Neutrophil (primary cell): ENCODE data around the gene SUSD4.

ENCODE experiments used
- H3K27ac ChIP-seq: fragments of 200-600 bp; sonication (generic); 2 replicates; pipeline ENCODE4 v1.5.1; 2016; ENCODE audit warnings: mild to moderate bottlenecking, moderate library complexity
- H3K27me3 ChIP-seq: fragments of 200-600 bp; sonication (generic); 2 replicates; pipeline ENCODE4 v1.6.0; 2016; ENCODE audit warnings: mild to moderate bottlenecking
- H3K36me3 ChIP-seq: fragments of 200-600 bp; sonication (generic); 2 replicates; pipeline ENCODE4 v1.5.1; 2017
- H3K4me1 ChIP-seq, 2 experiments: fragments of 200-600 bp in 1 of 2; sonication (generic) in 1 of 2; 1 replicate in 1 of 2; 2 replicates in 1 of 2; pipeline versions ENCODE4 v1.5.1 to v1.6.1; 2013 to 2016; ENCODE audit warnings: low read depth in 1 of 2, low read length in 1 of 2, mild to moderate bottlenecking in 1 of 2, moderate library complexity in 1 of 2; ENCODE audit not compliant: control insufficient read depth in 1 of 2, insufficient read depth in 1 of 2
- H3K4me3 ChIP-seq, 2 experiments: fragments of 200-600 bp in 1 of 2; sonication (generic) in 1 of 2; 1 replicate in 1 of 2; 2 replicates in 1 of 2; pipeline ENCODE4 v1.5.1; 2013 to 2016; ENCODE audit warnings: low read depth in 1 of 2, low read length in 1 of 2, mild to moderate bottlenecking in 1 of 2, moderate library complexity in 1 of 2
- H3K9me3 ChIP-seq: fragments of 200-600 bp; sonication (generic); 2 replicates; pipeline ENCODE4 v1.5.1; 2016
- TF ChIP-seq, protein P1 (sequence below): fragments of 200-600 bp; sonication (generic); IDR thresholded peaks from 2 replicates; pipeline ENCODE4 v1.5.1; 2016; ENCODE audit warnings: antibody characterized with exemption

The SUSD4 gene

DNA sequence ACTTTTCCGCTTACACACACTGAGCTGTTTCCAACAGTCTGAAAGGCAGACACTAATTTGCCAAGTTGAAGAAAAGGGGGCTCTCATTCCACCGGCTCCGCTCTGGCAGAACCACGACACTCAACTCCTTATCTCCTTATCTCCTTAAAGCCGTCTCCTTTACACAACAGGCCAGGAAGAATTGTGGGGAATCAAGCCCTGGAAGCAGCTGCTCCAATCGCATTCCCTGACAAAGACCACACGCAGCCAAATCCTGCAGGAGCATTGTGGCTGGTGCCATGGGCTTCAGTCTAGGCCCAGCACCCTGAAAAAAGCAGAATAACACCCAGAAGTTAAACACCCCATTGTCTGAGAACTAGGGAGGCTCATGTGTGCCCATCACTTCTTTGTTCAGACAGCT is 24.1 kb downstream of the SUSD4 start:
- no peaks in the 10 kb centered on the region for H3K9me3 ChIP-seq
- H3K4me1 ChIP-seq = no peaks in the 10 kb centered on the region
- no peaks in the 10 kb centered on the region for H3K27me3 ChIP-seq
- TF ChIP-seq, protein P1, sequence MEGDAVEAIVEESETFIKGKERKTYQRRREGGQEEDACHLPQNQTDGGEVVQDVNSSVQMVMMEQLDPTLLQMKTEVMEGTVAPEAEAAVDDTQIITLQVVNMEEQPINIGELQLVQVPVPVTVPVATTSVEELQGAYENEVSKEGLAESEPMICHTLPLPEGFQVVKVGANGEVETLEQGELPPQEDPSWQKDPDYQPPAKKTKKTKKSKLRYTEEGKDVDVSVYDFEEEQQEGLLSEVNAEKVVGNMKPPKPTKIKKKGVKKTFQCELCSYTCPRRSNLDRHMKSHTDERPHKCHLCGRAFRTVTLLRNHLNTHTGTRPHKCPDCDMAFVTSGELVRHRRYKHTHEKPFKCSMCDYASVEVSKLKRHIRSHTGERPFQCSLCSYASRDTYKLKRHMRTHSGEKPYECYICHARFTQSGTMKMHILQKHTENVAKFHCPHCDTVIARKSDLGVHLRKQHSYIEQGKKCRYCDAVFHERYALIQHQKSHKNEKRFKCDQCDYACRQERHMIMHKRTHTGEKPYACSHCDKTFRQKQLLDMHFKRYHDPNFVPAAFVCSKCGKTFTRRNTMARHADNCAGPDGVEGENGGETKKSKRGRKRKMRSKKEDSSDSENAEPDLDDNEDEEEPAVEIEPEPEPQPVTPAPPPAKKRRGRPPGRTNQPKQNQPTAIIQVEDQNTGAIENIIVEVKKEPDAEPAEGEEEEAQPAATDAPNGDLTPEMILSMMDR = no peak
- H3K4me3 ChIP-seq = no peak overlapping the region
- no peak overlapping the region for H3K27ac ChIP-seq
- H3K36me3 ChIP-seq = no peaks in the 10 kb centered on the region

DNA sequence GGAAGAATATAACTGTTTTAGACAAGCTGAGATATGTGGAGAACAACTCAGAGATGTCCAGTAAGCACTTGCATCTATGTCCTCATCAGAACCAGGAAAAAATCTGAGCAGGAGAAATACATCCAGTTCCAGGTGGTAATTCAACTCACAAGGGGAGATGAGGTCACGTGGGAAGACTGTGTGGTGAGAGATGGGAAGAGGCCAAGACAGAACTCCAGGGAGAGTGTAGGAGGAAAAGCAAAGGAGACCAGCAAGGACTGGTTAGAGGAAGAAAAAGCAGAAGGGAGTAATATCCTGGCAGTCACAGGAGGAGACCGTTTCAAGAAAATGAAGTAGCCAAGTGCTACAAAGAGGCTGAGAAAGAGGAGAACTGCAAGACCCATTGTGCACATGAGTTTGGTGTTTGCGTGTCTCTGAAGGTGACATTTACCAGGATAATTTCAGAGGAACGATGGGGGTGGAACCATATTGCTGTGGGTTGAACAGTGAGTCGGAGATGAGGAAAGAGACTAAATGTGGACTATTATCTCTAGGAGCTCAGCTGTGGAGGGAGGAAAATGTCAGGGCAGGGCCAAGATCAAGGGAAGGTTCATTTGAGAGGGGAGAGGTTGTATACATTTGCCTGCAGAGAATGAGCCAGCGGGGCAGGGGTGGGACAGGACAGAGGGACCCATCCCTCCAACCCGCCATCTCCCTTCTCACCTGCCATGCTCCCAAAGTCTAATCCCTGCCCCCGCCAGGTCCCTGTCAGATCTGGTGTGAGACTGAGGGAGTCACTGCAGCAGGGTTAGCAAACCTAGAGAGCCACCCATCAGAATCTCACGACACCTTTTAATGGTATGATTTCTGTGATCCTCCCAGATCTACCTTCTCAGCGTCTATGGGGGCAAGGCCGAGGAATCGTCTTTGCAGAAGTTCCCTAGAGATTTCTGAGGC is 24.9 kb downstream of the SUSD4 start:
- Histone ChIP-seq H3K27ac (no peak overlapping the region), H3K27me3 (no peaks in the 10 kb centered on the region), H3K4me1 (no peaks in the 10 kb centered on the region), H3K9me3 (no peaks in the 10 kb centered on the region), H3K36me3 (no peaks in the 10 kb centered on the region), H3K4me3 (no peak overlapping the region)
- TF ChIP-seq, protein P1 = no peak

DNA sequence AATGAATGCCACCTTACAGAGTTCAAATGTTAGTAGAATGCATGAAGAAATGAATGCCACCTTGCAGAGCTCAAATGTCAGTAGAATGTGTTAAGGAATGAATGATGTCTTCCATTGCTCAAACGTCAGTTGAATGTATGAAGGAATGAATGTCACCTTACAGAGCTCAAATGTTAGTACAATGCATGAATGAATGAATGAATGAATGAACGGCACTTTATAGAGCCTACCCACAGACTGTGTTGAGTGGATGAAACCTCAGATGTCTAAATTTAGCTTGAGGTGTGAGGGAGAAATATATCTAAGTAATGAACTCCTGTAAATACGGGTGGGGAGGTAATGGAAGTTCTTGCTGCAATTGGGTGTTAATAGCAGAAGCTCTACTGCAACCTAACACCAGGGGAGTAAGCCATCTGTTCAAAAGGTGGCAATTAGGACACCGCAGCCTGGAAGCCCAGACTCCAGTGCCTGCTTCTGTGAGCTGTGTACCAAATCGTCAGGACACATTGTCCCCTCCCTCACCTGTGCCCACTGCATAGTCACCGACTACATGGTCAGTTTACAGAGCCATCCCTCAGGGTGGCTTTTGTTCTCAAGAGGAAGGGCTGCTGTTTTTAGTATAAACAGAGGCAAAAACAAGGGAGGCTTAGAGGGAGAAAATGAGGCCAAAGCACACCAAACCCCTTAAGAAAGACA is 26.7 kb downstream of the SUSD4 start:
- TF ChIP-seq, protein P1 = no peak
- no peaks in the 10 kb centered on the region for H3K4me1 ChIP-seq
- H3K36me3 ChIP-seq = no peaks in the 10 kb centered on the region
- no peaks in the 10 kb centered on the region for H3K27me3 ChIP-seq
- no peaks in the 10 kb centered on the region for H3K9me3 ChIP-seq
- no peak overlapping the region for H3K4me3 ChIP-seq
- H3K27ac ChIP-seq = no peak overlapping the region

DNA sequence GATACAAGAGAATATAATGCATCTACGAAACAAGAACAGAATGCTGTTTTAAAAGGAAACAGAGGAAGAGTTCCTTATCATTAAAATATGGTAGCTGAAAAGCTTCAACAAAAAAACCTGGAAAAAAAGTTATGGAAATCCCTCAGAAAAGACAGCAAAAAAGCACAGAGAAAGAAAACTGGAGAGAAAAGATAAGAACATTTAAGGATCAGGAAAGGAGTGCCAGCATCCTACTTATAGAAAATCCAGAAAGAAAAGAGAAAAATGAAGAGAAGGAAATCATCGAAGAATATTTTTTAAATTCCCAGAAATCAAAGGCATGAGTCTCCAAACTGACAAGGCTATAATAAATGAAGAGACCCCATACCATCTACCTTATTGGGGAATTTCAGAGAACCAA is 29.8 kb downstream of the SUSD4 start:
- Histone ChIP-seq H3K27ac (no peak overlapping the region), H3K4me3 (no peak overlapping the region), H3K36me3 (no peaks in the 10 kb centered on the region), H3K27me3 (no peaks in the 10 kb centered on the region), H3K4me1 (no peaks in the 10 kb centered on the region), H3K9me3 (no peaks in the 10 kb centered on the region)
- TF ChIP-seq, protein P1 = no peak

DNA sequence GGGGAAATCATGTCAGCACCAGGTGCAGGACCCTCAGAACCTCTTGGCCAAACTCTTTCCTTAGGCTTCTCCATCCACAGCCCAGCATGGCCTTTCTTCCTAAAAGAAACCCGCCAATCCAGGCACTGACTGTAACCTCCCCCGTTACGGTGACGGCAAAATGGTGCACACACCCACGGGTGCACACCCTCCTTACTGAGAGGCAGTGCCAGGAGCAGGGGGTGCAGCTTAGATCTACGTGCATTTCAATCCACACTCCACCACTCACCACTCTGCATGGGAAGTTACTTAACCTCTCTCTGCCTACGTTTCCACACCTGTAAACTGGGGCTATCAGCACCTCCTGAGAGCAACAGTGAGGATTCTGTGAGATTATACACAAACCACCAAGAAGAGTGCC is 31.0 kb downstream of the SUSD4 start:
- Histone ChIP-seq H3K4me3 (no peak overlapping the region), H3K36me3 (no peaks in the 10 kb centered on the region), H3K9me3 (no peaks in the 10 kb centered on the region), H3K4me1 (no peaks in the 10 kb centered on the region), H3K27me3 (no peaks in the 10 kb centered on the region), H3K27ac (no peak overlapping the region)
- TF ChIP-seq, protein P1 = no peak
